ENCODE results near the gene KIFC3. TPM values are rescaled to one million over a fixed set of nuclear protein-coding genes. Genes with fewer than 3 reads are reported as not detected.
"Not testable (repeated sequence)": the region's sequence is repeated elsewhere in the genome, so short reads cannot be mapped to it uniquely, and the experiment has no call there.

KIFC3 gene
- total RNA-seq, 2 experiments from 2014 or later = 3.0 to 3.1 TPM

DNA sequence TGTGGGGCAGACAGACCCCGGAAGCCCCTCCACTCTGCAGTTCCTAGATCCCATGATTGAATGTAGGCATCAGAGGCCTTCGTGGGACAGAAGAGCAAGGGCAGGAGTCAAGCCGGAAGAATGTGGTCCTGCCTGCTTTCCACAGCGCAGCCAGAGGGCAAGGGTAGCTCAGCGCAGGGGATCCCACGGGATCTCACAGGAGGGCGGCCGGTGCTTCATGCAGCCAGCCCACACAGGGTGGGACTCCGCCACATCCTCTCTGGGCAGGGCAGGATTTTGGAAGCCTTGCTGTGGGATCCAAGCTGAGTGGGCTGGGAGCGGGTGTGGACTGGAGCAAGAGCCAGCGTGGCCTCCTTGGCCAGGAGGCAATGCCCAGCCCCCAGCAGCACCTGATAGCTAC is 53.7 kb downstream of the KIFC3 start:
- ChIA-PET CTCF (interaction anchor here (0.6 to 0.7 kb wide), 2 partner anchors 9 to 1132 kb away, joined by 3 to 5 read pairs; no protein-coding TSS in a partner anchor), POLR2A (no interaction called here)

DNA sequence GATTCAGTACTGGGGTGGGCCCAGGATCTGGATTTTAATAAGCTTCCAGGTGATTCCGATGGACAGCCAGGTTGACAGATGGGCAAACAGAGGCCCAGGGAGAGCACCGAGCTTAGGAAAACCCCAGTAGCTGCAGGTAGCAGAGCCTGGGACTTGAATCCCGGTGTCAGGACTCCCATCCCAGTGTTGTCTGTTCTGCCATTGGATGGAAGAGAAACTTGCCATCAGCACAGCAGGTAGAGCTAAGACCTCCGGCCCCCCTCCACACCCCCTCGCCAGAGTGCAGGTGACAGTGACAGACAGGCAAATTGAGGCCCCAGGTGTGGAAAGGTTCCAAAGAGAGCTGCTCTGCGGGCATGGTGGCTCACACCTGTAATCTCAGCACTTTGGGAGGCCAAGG is 54.3 kb downstream of the KIFC3 start:
- POLR2A ChIA-PET = no interaction called here
- CTCF ChIA-PET = interaction anchor here (0.6 to 0.7 kb wide), 2 partner anchors 9 to 1132 kb away, joined by 3 to 5 read pairs; no protein-coding TSS in a partner anchor

DNA sequence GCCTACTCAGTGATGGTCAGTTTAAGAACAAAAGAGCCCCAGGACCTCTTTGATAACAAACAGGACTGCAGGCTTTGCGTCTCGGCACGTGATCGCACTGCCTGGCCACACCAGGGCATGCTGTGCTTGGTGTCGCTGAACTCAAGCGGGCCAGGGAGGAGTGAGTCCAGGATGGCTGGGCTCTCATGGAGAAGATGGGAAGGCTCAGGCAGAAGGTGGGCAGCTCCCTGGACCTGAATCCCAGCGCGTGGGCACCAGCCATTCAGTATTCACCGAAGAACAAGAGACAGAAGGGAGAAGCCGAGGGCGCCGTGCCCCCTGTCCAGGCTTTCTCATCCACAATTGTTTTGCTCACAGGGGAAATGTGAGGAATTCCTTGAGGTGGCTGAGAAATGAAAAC is 54.8 kb downstream of the KIFC3 start:
- POLR2A ChIA-PET = no interaction called here
- CTCF ChIA-PET = no interaction called here

- ChIA-PET CTCF (no interaction called here), POLR2A (no interaction called here)
Observed at GRCh38 chr16:57747091-57747490, 55.2 kb downstream of the KIFC3 start.

GRCh38 chr16:57746316-57746715 is 56.0 kb downstream of the KIFC3 start:
- POLR2A ChIA-PET = interaction anchor here (0.7 kb wide), 1 partner anchor 379 kb away, joined by 3 read pairs; no protein-coding TSS in a partner anchor
- CTCF ChIA-PET = not testable (repeated sequence)

GRCh38 chr16:57745768-57746167 is 56.5 kb downstream of the KIFC3 start:
- ChIA-PET CTCF (no interaction called here), POLR2A (interaction anchor here (0.7 kb wide), 1 partner anchor 380 kb away, joined by 3 read pairs; no protein-coding TSS in a partner anchor)

DNA sequence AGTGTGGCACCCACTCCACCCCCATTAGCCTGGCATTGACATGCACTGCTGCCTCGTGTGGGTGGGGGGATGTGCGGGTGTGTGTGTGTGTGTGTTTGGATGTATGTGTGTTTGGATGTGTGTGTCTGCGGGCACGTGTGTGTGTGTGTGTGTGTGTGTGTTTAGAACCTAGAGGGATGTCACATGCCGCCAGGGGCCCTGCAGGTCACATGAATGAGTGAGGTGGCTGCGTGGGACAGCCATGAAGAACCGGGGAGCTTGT is 57.7 kb downstream of the KIFC3 start:
- ChIA-PET POLR2A (no interaction called here), CTCF (no interaction called here)

- CTCF ChIA-PET = no interaction called here
- POLR2A ChIA-PET = no interaction called here
Observed at GRCh38 chr16:57743886-57744641, 58.2 kb downstream of the KIFC3 start.

DNA sequence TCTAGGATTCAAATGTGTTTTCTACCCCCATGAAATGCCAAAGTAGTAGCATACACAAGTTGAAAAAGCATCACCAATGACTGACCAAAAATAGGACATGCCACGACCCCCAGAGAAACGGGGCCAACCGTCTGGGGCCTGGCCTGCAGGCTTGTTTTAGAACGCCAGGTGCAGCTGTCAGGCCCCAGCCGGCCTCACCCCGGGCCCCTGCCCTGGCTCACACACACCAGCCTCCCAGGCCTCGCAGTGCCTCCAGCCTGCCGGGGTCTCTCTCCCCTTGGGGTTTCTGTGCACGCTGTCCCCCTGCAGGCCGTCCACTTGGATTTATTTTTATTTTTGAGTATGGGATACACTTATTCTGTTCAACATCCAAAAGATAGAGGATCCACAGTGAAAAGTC is 58.8 kb downstream of the KIFC3 start:
- POLR2A ChIA-PET = no interaction called here
- CTCF ChIA-PET = no interaction called here

DNA sequence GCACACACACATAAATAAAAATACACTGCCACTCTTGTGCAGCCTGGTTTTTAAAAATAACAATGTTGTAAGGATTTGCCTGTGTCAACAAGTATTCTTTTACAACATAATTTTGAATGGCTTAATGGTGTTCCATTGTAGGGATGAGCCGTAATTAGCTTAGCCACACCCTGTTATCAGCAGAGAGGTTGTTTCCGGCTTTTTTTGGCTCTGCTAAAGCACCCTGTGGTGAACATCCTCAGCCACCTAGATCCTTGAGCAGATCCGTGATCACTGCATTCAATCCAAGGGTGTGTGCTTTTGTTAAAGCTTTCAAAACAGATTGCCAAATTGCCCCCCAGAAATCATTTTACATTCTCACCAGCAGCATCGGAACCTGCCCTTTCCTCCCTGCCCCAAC is 59.7 kb downstream of the KIFC3 start:
- ChIA-PET CTCF (no interaction called here), POLR2A (no interaction called here)

DNA sequence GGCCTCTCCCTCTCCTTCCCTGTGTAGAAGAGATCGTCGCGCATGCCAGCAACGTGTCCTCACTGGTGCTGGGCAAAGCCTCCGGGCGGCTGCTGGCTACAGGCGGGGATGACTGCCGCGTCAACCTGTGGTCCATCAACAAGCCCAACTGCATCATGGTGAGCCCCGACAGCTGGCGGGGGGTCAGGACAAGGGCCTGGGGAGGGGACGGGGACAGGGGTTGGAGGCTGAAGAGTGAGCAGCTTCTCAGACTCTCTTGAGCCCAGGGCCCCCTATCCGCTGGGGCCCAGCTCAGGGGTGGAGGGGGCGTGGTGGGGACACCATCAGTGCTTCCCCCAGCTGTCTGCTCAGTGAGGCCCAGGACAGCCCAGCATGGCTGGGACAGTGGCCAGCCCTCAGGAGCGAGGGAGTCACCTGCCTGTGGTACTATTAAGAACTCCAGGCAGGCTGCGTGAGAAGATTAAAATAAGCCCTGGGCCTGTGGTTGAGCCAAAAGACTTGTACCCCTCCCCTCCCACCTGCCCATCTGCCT is 60.6 kb downstream of the KIFC3 start:
- ChIA-PET POLR2A (no interaction called here), CTCF (interaction anchor here (1.5 kb wide), 1 partner anchor 15 kb away, joined by 6 read pairs; no protein-coding TSS in a partner anchor)

- ChIA-PET CTCF (interaction anchor here (1.5 kb wide), 1 partner anchor 16 kb away, joined by 6 read pairs; no protein-coding TSS in a partner anchor), POLR2A (no interaction called here)
Observed at GRCh38 chr16:57740423-57741071, 61.7 kb downstream of the KIFC3 start.

DNA sequence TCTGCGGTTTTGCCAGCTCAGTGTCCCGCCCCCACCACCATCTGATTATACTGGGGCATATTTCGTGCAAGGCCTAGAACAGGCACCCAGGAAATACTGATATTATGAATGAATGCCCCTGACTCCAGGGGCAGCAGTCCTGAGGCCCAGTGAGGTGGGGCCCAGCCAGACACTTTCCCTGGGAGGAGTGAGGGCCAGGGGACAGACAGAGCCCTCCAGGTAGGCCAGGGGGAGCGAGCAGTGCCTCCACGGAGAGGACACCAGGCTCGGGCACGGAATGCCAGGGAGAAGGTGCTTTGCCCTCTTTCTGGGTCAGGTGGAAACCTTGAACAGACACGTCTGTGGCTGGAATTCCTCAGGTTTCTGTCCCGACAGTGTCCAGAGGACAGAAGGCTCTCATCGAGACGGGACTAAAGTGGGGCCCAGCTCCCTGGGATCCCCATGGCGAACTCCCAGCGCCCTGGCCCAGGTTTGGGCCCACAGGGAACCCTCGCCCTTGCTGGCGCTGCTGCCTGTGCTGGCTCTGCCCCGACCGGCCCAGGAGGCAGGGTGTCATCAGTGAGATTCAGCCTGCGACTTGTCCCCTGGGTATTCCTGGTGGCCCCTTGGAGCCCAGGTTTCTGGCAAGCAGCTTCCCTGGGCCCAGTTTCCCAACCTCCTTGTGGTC is 62.4 kb downstream of the KIFC3 start:
- ChIA-PET POLR2A (no interaction called here), CTCF (interaction anchor here (1.0 kb wide), 1 partner anchor 8 kb away, joined by 3 read pairs; no protein-coding TSS in a partner anchor)

- ChIA-PET POLR2A (no interaction called here), CTCF (interaction anchor here (1.0 kb wide), 1 partner anchor 9 kb away, joined by 3 read pairs; no protein-coding TSS in a partner anchor)
Observed at GRCh38 chr16:57738844-57739243, 63.4 kb downstream of the KIFC3 start.

GRCh38 chr16:57736419-57737351 is 65.6 kb downstream of the KIFC3 start:
- ChIA-PET POLR2A (interaction anchor here (1.4 kb wide), 1 partner anchor 162 kb away, joined by 3 read pairs; no protein-coding TSS in a partner anchor), CTCF (interaction anchor here (1.0 to 2.8 kb wide), 7 partner anchors 21 to 268 kb away, joined by 3 to 13 read pairs (median 3); partner anchors contain the start of gene USB1)

GRCh38 chr16:57735755-57736418 is 66.4 kb downstream of the KIFC3 start, which contains the start of gene KATNB1:
KATNB1 (plus strand) TSS chr16:57735770; CDS start chr16:57737244, 1,474 bp downstream.
- CTCF ChIA-PET = interaction anchor here (0.7 to 2.8 kb wide), 9 partner anchors 9 to 269 kb away, joined by 3 to 13 read pairs (median 3); partner anchors contain the start of gene USB1
- POLR2A ChIA-PET = interaction anchor here (0.6 to 1.4 kb wide), 5 partner anchors 46 to 161 kb away, joined by 3 to 5 read pairs (median 3); no protein-coding TSS in a partner anchor

DNA sequence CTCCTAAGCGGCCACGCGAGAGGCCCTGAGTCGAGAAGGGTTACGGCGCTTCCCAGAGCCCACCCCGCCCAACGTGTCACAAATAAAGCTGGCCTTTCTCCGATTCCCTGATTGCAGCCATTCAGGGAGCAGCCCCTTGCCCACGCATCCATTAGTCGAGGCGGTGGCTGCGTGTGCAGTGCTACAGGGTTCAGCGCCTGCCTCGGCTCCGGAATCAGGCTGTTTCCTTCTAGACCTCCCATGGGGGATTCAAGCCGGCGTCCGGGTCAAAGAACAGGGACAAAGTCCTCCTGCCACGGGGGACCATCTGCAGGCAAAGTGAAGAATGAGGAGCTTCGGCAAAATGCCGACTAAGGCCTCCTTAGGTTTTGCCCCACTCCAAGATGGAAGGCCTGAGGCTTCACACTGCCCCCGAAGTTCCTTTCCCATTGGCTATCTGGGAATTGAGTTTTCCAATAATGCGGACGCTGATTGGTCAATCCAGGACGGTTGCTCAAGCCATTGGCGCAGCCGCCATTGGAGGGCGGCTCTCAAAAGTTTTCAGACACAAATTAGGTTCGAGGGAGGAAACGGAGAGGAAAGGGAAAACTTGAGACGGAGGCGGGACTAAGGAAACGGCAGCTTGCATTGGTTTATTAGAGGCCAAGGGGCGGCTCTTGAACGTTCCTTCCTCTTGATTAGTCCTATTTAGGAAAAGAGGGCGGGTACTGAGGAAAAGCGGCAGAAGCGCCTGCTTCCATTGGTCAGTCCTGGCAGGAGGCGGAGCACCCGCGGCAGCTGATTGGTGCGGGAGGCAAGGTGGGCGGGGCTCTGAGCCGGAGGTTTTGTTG is 67.2 kb downstream of the KIFC3 start:
- ChIA-PET CTCF (interaction anchor here (0.6 to 2.8 kb wide), 6 partner anchors 8 to 270 kb away, joined by 3 to 13 read pairs (median 3); no protein-coding TSS in a partner anchor), POLR2A (interaction anchor here (0.6 to 1.2 kb wide), 6 partner anchors 42 to 153 kb away, joined by 3 to 5 read pairs (median 3); no protein-coding TSS in a partner anchor)
